GM18505 (cell line): ENCODE measurements around the gene IPMK.
A peak's percentile ranks its signal among the peaks of the same experiment; 100 is the strongest.

Experiments
- ATAC-seq: cut with Tn5 transposase; IDR thresholded peaks from one replicate; pipeline ENCODE4 v1.9.1; 2021; ENCODE audit not compliant: unreplicated experiment
- POLR2A ChIP-seq: IDR thresholded peaks from 4 replicates; pipeline ENCODE4 v1.6.1; 2011; ENCODE audit warnings: borderline replicate concordance; ENCODE audit not compliant: insufficient read depth, insufficient read length; ENCODE audit errors: extremely low read depth

Gene IPMK

DNA sequence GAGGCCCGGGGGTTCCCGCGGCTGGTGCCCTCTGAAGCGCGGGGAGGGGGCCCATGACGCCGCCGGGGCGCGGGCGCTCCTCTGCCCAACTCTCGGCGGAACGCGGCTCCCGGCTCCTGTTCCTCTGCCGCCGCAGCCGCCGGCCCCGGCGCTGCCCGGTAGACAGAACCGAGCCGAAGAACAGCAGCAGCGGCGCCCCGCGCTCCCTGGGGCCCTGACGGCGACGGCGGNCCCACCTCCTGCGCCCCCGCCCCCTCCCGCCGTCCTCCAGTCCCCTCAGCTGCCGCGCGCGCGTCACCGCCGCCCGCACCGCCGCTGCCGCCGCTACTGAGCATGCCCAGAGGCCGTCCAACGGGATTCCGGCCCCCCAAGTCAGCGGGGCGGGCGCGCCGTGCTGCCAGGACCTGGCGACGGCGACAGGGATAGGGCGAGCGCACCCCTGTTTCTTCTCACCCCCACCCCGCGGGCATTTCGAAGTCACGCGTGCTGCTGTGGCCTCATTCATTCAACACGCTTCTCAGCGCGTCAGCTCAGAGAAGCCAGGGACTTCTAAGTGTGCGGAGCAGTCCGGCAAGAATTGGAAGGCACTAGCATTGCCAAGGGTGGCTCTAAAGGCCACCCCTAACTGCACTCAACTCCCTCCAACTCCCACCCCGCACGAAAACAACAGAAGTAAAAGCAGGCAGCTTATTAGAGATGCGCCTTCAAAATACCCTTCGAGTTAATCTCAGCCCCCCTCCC lies at the start of gene IPMK:
IPMK (minus strand) TSS at position 182 of the 741 bp plus-strand sequence. CDS start 283 bp downstream, outside the sequence.
- TF ChIP-seq POLR2A, result peak; percentile 65
- peak; percentile 57 for ATAC-seq

DNA sequence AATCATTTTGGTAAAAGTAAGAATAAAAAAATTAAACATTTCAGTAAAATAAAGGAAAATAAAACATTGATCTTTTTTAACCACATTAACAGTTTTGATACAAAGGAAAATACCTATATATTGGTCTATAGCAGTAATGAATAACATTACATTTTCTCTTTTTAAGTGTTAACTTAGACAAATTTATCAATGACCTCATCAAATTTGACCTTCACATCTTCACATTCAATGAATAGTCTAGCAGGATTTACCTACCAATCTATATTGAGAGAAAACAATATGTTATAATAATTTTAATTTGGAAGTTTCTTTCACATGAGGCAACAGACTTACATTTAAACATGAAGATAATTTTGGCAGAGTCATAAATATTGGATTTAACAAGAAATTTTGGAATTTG lies 49.2 kb upstream of the IPMK start:
- ATAC-seq, result no peak
- no peak for TF ChIP-seq POLR2A

DNA sequence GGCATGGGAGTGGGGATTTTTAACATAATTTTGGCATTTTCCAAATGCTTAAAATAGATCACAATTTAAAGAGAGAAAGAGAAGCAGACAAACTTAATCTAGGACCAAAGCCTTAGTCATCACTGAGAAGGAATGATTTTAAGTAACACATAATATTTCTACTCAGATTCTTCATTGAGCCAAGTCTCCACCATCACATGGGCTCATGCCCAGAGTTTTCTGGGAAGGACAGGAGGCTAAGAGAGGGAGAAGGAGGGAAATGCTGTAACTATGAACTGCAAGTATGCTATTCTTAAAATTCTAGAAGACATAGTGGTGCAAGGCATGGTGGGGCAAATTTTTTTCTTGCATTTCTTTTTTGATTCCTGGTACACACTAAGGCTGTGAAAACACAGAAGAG lies 43.3 kb upstream of the IPMK start:
- no peak for ATAC-seq
- no peak for TF ChIP-seq POLR2A

DNA sequence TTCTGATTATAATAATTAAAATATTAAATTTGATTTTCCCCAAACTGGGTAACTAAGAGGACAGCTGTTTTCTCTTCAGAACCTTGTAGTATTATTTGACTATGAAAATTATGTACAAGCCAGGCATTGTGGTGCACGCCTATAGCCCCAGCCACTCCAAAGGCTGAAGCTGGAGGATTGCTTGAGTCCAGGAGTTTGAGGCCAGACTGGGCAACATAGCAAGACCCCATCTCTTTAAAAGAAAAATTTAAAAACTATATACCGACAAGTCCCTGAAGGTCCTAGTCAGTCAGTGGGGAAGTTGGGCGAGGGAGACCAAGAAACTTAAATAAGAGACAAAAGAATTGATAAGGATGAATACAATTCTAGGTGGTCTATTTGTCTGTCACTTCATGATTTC lies 40.0 kb upstream of the IPMK start:
- TF ChIP-seq POLR2A, result no peak
- no peak for ATAC-seq

DNA sequence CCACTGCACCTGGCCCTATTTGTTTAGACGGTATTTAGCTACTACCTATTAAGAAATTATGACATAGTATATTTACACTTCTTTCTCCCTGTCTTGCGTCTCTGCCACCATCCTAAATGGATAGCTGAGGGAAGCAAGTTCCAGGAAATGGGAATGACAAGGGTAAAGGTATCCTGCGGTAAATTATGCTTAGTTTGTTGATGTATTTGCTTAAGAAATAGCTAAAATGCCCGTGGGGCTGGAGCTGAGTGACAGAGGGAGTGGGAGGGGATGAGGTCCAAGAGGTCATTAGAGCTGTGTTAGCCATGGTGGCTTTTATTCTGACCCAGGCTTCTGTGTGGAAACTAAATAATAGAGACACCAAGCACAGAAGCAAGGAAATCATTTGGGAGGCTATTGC lies 38.1 kb upstream of the IPMK start:
- no peak for ATAC-seq
- no peak for TF ChIP-seq POLR2A

DNA sequence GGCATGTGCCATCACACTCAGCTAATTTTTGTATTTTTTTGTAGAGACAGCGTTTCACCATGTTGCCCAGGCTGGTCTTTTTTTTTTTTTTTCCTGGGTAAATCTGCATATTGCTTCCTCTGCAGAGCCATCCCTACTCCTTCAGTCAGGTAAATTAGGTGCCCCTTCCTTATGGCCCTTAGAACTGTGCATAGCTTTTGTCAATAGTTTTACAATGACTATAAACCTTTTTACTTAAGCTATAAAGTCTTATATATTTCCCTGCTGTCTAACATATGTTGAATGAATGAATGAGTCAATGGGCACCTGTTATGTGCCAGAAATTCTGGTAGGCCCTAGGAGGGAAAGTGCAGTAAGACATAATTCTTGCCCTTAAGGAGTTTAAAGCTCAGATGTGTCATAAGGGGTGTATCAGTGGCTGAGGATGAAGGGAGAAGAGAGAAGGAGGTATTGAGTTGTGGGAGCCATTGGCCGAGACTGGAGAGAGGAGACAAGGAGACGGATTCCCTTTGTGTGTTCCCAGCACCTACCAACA lies 36.5 kb upstream of the IPMK start:
- TF ChIP-seq POLR2A, result no peak
- ATAC-seq, result no peak

DNA sequence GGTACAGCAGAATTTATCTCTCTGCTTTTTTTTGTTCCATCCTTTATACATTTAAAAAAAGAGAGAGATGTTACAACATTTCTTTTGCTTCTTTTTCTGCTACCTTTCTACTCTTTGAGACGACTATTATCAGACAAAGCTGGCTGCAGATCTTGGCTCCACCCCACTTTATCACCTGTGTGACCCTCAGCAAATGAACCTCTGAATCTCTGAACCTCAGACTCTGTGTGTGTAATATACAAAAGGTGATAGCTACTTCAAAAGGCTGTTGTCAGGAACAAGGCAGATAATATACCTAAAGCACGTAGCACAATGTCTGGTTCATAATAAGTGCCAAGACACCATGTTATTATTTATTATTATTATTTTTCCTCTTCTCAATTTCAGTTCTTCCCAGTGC lies 34.6 kb upstream of the IPMK start:
- no peak for ATAC-seq
- TF ChIP-seq POLR2A, result no peak

DNA sequence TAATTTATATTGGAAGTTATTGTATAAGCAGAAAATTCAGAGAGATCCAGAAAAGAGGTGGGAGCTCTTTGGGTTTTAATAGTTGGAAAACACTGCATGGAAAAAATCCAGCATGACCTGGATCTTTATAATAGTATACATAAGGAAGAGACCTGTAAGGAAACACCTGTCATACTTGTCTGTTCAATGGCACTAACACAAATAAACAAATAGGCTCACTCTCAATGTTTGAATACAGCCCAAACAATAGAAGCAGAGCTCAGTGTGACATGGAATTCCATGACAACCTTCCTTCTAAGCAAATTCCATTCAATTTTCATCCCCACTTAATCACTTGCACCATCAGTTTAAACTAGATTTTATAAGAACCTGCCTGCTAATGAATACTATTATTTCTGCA lies 33.0 kb upstream of the IPMK start:
- ATAC-seq, result no peak
- no peak for TF ChIP-seq POLR2A

DNA sequence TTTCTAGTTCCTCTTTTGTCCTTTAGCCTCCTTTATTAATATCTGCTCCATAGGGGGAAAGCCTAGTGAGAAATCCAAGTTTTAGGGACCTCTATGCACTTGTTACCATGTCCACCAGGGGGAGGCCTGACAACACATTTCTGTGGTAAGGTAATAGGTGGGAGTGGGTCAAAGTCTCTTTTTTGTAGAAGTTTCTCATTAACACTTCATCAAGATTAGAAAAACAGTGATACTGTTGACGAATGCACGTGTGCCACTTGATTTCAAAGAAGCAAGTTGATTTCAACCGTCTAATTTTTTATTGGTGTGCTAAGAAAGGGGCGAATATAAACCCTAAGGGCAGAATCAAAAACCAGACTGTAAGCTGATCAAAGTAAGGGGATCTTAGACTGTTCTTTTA lies 31.9 kb upstream of the IPMK start:
- no peak for TF ChIP-seq POLR2A
- peak; percentile 90 for ATAC-seq

DNA sequence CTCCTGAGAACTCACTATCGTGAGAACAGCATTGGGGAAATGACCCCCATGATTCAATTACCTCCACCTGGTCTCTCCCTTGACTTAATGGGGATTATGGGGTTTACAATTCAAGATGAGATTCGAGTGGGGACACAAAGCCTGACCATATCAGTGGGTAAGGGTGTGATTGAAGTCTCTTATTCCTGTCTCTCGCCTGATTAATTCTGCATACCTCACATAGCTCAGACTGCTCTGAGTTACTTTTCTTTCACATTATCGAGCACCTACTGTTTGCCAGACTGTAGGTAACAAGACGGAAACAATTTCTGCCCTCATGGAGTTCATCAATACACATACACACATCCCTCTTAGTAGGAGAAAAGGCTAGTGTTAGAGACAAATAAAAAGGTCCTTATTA lies 26.3 kb upstream of the IPMK start:
- TF ChIP-seq POLR2A, result no peak
- ATAC-seq, result no peak

DNA sequence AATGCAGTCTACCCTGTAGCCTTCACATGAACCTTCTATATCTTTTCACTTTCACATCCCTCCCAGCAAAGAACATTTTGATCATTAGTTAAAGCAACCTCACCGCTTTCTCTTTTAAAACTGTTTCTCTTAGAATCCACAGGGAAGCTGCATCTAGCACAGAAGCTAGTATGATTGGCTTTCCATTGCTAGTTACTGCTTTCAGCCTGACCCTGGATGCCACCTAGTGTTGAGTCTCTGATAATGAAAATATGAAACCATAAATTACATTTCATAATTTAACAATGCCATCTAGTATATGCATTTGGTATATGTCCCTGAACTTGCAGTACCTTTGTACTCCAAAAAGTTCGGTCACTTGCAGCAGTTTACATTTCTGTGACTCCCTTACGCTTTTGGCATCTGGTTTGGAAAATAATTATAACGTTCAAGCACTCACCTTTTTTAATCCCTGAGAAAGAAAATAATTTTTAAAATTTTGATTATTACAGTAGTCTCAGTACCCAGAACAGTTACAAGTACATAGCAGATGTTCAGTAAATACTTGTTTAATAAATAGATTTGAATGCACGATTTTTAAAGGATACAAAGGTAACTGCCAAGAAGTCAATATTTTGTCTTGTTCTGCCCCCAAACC lies 24.0 kb upstream of the IPMK start:
- no peak for TF ChIP-seq POLR2A
- peak; percentile 86 for ATAC-seq

DNA sequence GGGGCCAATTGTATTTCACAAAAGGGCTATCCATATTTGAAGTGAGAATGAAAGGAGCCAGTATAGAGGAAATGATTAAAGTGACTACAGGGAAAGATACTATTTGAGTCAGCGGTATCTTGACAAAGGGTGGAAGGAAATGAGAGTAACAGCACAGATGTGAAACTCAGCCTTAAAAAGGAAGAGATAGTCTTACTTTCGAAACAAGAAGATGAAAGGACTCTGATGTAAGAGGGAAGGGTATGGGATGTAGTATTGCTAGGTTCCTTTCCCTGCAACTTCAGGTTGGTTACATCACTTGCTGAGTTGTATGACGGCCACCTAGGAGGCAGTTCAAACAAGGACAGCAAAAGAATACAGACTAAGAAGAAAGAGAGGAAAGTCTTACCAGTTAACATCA lies 14.9 kb upstream of the IPMK start:
- ATAC-seq, result peak; percentile 99
- no peak for TF ChIP-seq POLR2A

DNA sequence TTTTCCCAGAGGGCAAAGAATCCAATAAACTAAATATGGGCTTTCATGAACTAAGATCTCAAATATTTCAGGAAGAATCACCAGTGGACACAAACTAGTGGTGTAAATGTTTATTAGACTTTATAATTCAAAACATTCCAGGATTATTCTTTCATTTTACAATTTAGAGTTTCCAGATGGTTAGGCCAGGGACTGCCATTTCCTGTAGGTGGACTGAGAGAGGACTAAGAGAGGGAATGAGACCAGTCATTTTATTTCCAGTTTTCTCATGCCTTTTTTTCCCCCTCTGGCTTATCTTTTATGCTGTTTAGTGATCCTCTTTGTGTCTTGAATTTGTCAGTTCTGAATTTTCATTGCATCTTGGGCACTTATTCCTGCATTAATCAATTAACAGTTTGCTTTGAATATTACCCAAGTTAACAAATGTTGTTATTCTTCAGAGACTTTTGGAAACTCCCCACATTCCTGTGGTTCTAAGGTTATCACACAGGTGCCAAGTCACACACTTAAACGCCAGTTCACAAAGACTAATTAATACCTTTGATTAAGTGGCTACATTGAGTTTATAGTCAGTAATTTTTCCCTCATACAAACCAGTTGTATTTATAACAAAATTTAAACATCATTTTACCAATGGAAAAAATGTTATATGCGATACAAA lies 13.5 kb upstream of the IPMK start:
- no peak for TF ChIP-seq POLR2A
- no peak for ATAC-seq

DNA sequence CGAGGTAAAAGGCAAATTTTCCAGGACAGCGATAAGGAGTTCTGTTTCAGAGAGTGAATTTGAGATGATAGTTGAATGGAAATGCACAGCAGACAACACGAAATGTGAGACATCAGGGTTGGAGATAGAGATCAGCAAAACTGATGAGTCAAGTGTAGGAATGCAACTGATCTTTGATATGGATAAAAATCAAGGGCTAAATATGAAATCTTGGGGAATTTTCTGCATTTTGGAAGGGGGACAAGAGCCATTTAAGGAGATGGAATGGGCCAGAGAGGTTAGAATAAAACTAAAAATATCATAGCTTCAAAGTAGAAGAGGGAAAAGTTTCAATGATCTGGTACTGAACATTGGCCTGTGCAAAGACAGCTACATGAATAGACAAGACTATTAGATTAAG lies 12.8 kb upstream of the IPMK start:
- ATAC-seq, result no peak
- TF ChIP-seq POLR2A, result no peak

DNA sequence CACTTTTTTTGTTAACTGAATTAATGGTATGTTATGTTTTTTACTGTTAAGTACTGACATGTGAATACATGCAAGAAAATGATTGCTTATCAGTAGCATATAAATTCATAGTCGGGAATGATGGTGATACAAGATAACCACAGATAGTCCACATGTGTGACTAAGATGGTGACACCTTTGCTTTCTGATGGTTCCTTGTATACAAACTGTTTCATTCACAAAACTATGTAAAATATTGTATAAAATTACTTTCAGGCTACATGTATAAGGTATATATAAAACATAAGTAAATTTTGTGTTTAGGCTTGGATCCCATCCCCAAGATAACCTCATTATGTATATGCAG lies 11.2 kb upstream of the IPMK start:
- no peak for ATAC-seq
- TF ChIP-seq POLR2A, result no peak
